HEK293 (cell line): ENCODE data around the gene SYNPR.

Source experiments
- CTCF ChIA-PET: fragments of 350-600 bp; formaldehyde crosslinking; extraction: SDS; loops from one replicate; lab custom pipeline; 2021; ENCODE audit warnings: antibody characterized with exemption; lab: Yijun Ruan, JAX
- POLR2A ChIA-PET: fragments of 300-600 bp; formaldehyde crosslinking; extraction: SDS; loops from one replicate; lab custom pipeline; 2020; ENCODE audit warnings: antibody characterized with exemption, inconsistent platforms; lab: Yijun Ruan, JAX
- H3K27ac ChIP-seq: fragments of 200-500 bp; sonication (Bioruptor generic); 2 replicates; pipeline ENCODE4 v1.5.1; 2014; ENCODE audit warnings: low read depth, low read length, control low read depth, inconsistent platforms; ENCODE audit errors: extremely low read depth
- H3K36me3 ChIP-seq, 2 experiments: fragments of 200-500 bp in 1 of 2; sonication (Bioruptor generic) in 1 of 2; 1 replicate in 1 of 2; 2 replicates in 1 of 2; pipeline ENCODE4 v1.5.1; 2014 to 2017; ENCODE audit warnings: inconsistent platforms in 2 of 2, low read length in 2 of 2; ENCODE audit not compliant: control insufficient read depth in 2 of 2, insufficient read depth in 1 of 2
- H3K4me1 ChIP-seq: fragments of 200-500 bp; sonication (Bioruptor generic); 2 replicates; pipeline ENCODE4 v1.5.1; 2014; ENCODE audit warnings: mild to moderate bottlenecking, low read length, inconsistent platforms; ENCODE audit not compliant: control insufficient read depth, insufficient read depth
- H3K4me3 ChIP-seq: 2 replicates; pipeline ENCODE4 v1.5.1; 2011; ENCODE audit warnings: low read depth, mild to moderate bottlenecking, control low read depth, low read length, moderate library complexity
- H3K9me3 ChIP-seq: fragments of 200-500 bp; sonication (Bioruptor generic); 2 replicates; pipeline ENCODE4 v1.5.1; 2014; ENCODE audit warnings: low read depth, low read length, inconsistent platforms; ENCODE audit not compliant: control insufficient read depth, insufficient read depth
- BCL11B ChIP-seq: fragments of 450-650 bp; formaldehyde crosslinking; IDR thresholded peaks from 2 replicates; pipeline ENCODE4 v1.5.1; 2016; ENCODE audit warnings: low read depth, missing biosample characterization, missing genetic modification characterization
- MYNN ChIP-seq: fragments of 450-650 bp; formaldehyde crosslinking; IDR thresholded peaks from 2 replicates; pipeline ENCODE4 v1.5.1; 2016; ENCODE audit warnings: missing biosample characterization, missing genetic modification characterization, borderline replicate concordance
- OSR2 ChIP-seq: fragments of 450-650 bp; formaldehyde crosslinking; IDR thresholded peaks from 2 replicates; pipeline ENCODE4 v1.5.1; 2016; ENCODE audit warnings: missing biosample characterization, missing genetic modification characterization
- PRDM4 ChIP-seq: fragments of 450-650 bp; formaldehyde crosslinking; IDR thresholded peaks from 2 replicates; pipeline ENCODE4 v1.5.1; 2017; ENCODE audit warnings: missing biosample characterization, missing genetic modification characterization
- SCRT1 ChIP-seq: fragments of 450-650 bp; formaldehyde crosslinking; IDR thresholded peaks from 2 replicates; pipeline ENCODE4 v1.5.1; 2016; ENCODE audit warnings: missing biosample characterization, missing genetic modification characterization, borderline replicate concordance
- ZBTB21 ChIP-seq: fragments of 450-650 bp; formaldehyde crosslinking; IDR thresholded peaks from 2 replicates; pipeline ENCODE4 v1.5.1; 2017; ENCODE audit warnings: missing biosample characterization, missing genetic modification characterization
- ZBTB6 ChIP-seq: fragments of 450-650 bp; formaldehyde crosslinking; IDR thresholded peaks from 2 replicates; pipeline ENCODE4 v1.5.1; 2017; ENCODE audit warnings: missing biosample characterization, missing genetic modification characterization
- ZFHX2 ChIP-seq: fragments of 450-650 bp; formaldehyde crosslinking; conservative IDR thresholded peaks from 2 replicates; pipeline ENCODE4 v1.5.1; 2016; ENCODE audit warnings: missing biosample characterization, missing genetic modification characterization
- ZNF175 ChIP-seq: fragments of 450-650 bp; formaldehyde crosslinking; IDR thresholded peaks from 2 replicates; pipeline ENCODE4 v1.5.1; 2016; ENCODE audit warnings: missing biosample characterization, missing genetic modification characterization
- ZNF292 ChIP-seq: fragments of 450-650 bp; formaldehyde crosslinking; IDR thresholded peaks from 2 replicates; pipeline ENCODE4 v1.5.1; 2016; ENCODE audit warnings: low read depth, missing biosample characterization, missing genetic modification characterization, borderline replicate concordance
- ZNF350 ChIP-seq: fragments of 450-650 bp; formaldehyde crosslinking; IDR thresholded peaks from 2 replicates; pipeline ENCODE4 v1.5.0; 2017; ENCODE audit warnings: missing biosample characterization, mild to moderate bottlenecking, missing genetic modification characterization
- ZNF394 ChIP-seq: fragments of 450-650 bp; formaldehyde crosslinking; IDR thresholded peaks from 2 replicates; pipeline ENCODE4 v1.5.1; 2016; ENCODE audit warnings: missing biosample characterization, missing genetic modification characterization, mild to moderate bottlenecking, moderate library complexity, borderline replicate concordance
- ZNF404 ChIP-seq: fragments of 450-650 bp; formaldehyde crosslinking; IDR thresholded peaks from 2 replicates; pipeline ENCODE4 v1.5.1; 2017; ENCODE audit warnings: missing biosample characterization, missing genetic modification characterization
- ZNF426 ChIP-seq: fragments of 450-650 bp; formaldehyde crosslinking; IDR thresholded peaks from 2 replicates; pipeline ENCODE4 v1.5.1; 2017; ENCODE audit warnings: missing biosample characterization, missing genetic modification characterization, mild to moderate bottlenecking, inconsistent platforms, moderate library complexity
- ZNF544 ChIP-seq: fragments of 450-650 bp; formaldehyde crosslinking; IDR thresholded peaks from 2 replicates; pipeline ENCODE4 v1.5.0; 2017; ENCODE audit warnings: missing biosample characterization, missing genetic modification characterization
- ZNF549 ChIP-seq: fragments of 450-650 bp; IDR thresholded peaks from 2 replicates; pipeline ENCODE4 v1.5.1; 2018; ENCODE audit warnings: missing biosample characterization, missing genetic modification characterization, mild to moderate bottlenecking, inconsistent platforms, moderate library complexity
- ZNF571 ChIP-seq: fragments of 450-650 bp; formaldehyde crosslinking; IDR thresholded peaks from 2 replicates; pipeline ENCODE4 v1.5.0; 2017; ENCODE audit warnings: missing biosample characterization, missing genetic modification characterization
- ZNF596 ChIP-seq: fragments of 450-650 bp; IDR thresholded peaks from 2 replicates; pipeline ENCODE4 v1.5.0; 2018; ENCODE audit warnings: missing biosample characterization, mild to moderate bottlenecking, missing genetic modification characterization, moderate library complexity
- ZNF677 ChIP-seq: fragments of 450-650 bp; IDR thresholded peaks from 2 replicates; pipeline ENCODE4 v1.5.0; 2018; ENCODE audit warnings: missing biosample characterization, mild to moderate bottlenecking, missing genetic modification characterization, moderate library complexity
- ZNF707 ChIP-seq: fragments of 450-650 bp; formaldehyde crosslinking; IDR thresholded peaks from 2 replicates; pipeline ENCODE4 v1.5.1; 2016; ENCODE audit warnings: missing biosample characterization, missing genetic modification characterization
- ZNF791 ChIP-seq: fragments of 450-650 bp; formaldehyde crosslinking; IDR thresholded peaks from 2 replicates; pipeline ENCODE4 v1.5.1; 2016; ENCODE audit warnings: missing biosample characterization, missing genetic modification characterization
- ZNF792 ChIP-seq: fragments of 450-650 bp; formaldehyde crosslinking; IDR thresholded peaks from 2 replicates; pipeline ENCODE4 v1.5.1; 2016; ENCODE audit warnings: missing biosample characterization, missing genetic modification characterization
- ZNF830 ChIP-seq: fragments of 450-650 bp; IDR thresholded peaks from 2 replicates; pipeline ENCODE4 v1.5.0; 2018; ENCODE audit warnings: missing biosample characterization, missing genetic modification characterization, low read depth, mild to moderate bottlenecking, moderate library complexity
- ZNF837 ChIP-seq: fragments of 450-650 bp; formaldehyde crosslinking; IDR thresholded peaks from 2 replicates; pipeline ENCODE4 v1.5.1; 2016; ENCODE audit warnings: missing biosample characterization, missing genetic modification characterization
- ZSCAN23 ChIP-seq: fragments of 450-650 bp; formaldehyde crosslinking; IDR thresholded peaks from 2 replicates; pipeline ENCODE4 v1.5.1; 2016; ENCODE audit warnings: missing biosample characterization, missing genetic modification characterization

SYNPR gene

GRCh38 chr3:63462732-63463131, 184.6 kb downstream of the SYNPR start (continued):
- TF ChIP-seq ZNF292 (tag by site-specific recombination) (no peak), ZNF791 (tag by site-specific recombination) (no peak), ZNF792 (tag by site-specific recombination) (no peak), ZNF394 (tag by site-specific recombination) (no peak), ZFHX2 (tag by site-specific recombination) (no peak), ZNF571 (no peak)

- peak; percentile 53; the same call in 1 of the 2 replicates for TF ChIP-seq ZNF549 (tag by site-specific recombination)
- no peak for TF ChIP-seq MYNN
- 0 out of 2 replicates have a peak, but pooled peaks have one; percentile 40 for TF ChIP-seq ZNF350 (tag by site-specific recombination)
- 0 out of 2 replicates have a peak, but pooled peaks have one; percentile 33 for TF ChIP-seq ZNF830 (tag by site-specific recombination)
- 0 out of 2 replicates have a peak, but pooled peaks have one; percentile 27 for TF ChIP-seq ZNF544 (tag by site-specific recombination)
- TF ChIP-seq SCRT1 (tag by site-specific recombination): no peak
- no peaks in the 10 kb centered on the region for H3K9me3 ChIP-seq
- CTCF ChIA-PET: interaction anchor here (0.7 kb wide), 1 partner anchor 116 kb away, joined by 3 read pairs; no protein-coding TSS in a partner anchor
- no peaks in the 10 kb centered on the region for H3K36me3 ChIP-seq
- no peak overlapping the region for H3K4me3 ChIP-seq
- H3K4me1 ChIP-seq: 0 out of 2 replicates have a peak, but pooled peaks cover 2% of the 10 kb centered on the region
- POLR2A ChIA-PET: no interaction called here
- no peak overlapping the region for H3K27ac ChIP-seq
Observed at GRCh38 chr3:63467392-63467791, 189.3 kb downstream of the SYNPR start.

- 0 out of 2 replicates have a peak, but pooled peaks cover 2% of the 10 kb centered on the region for H3K4me1 ChIP-seq
Observed at GRCh38 chr3:63470745-63471144, 192.6 kb downstream of the SYNPR start.

More at GRCh38 chr3:63470745-63471144, 192.6 kb downstream of the SYNPR start:
- Histone ChIP-seq H3K36me3 (no peaks in the 10 kb centered on the region), H3K4me3 (no peak overlapping the region)
- ChIA-PET POLR2A (no interaction called here), CTCF (no interaction called here)
- TF ChIP-seq ZNF426: no peak
- no peak for TF ChIP-seq ZNF175 (tag by site-specific recombination)
- no peak for TF ChIP-seq ZNF677
- TF ChIP-seq BCL11B (tag by site-specific recombination): no peak
- TF ChIP-seq ZNF549 (tag by site-specific recombination): no peak
- no peak for TF ChIP-seq ZBTB6 (tag by site-specific recombination)
- TF ChIP-seq ZBTB21: no peak
- TF ChIP-seq ZNF404 (tag by site-specific recombination): no peak
- TF ChIP-seq ZSCAN23 (tag by site-specific recombination): no peak
- no peak for TF ChIP-seq PRDM4
- no peak for TF ChIP-seq OSR2 (tag by site-specific recombination)
- no peak for TF ChIP-seq ZNF596
- TF ChIP-seq ZNF837 (tag by site-specific recombination): no peak
- TF ChIP-seq ZNF707 (tag by site-specific recombination): no peak
- TF ChIP-seq, all 188 proteins: peak for 0
- no peaks in the 10 kb centered on the region for H3K9me3 ChIP-seq
- no peak overlapping the region for H3K27ac ChIP-seq
